Measurements from ENCODE around the gene JAZF1. TPM values are rescaled to one million over a fixed set of nuclear protein-coding genes. Genes with fewer than 3 reads are reported as not detected.

The JAZF1 gene
- total RNA-seq, 1 experiment from 2014 or later, result 9.1 TPM

DNA sequence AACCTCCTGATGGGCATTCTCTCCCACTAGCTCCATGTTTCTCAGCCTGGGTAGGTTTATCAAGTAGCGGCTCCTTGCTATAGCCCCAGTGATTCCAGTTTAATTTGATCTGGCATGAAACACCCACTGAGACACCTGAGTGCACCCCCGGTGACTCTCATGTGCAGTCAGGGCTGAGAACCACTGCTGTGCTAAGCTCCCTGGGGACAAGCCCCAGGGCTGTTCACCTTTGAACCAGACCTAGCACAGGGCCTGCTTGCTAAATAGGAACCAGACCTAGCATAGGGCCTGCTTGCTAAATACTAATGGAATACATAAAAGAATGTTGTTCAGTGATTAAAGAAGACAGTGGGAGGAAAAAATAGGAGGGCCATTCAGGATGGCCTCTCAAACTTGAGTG lies 167.6 kb downstream of the JAZF1 start:
- no peak overlapping the region for H3K4me3 Mint-ChIP-seq
- no peaks in the 10 kb centered on the region for H3K27me3 ChIP-seq (ENCODE audit: insufficient read depth, low read length)
- no peak overlapping the region for H3K56ac ChIP-seq (ENCODE audit: insufficient read length, low read depth, low read length)

More for the DNA sequence above, 167.6 kb downstream of the JAZF1 start:
- H3K9ac ChIP-seq (ENCODE audit: extremely low read depth, insufficient read length, low read length), result no peak overlapping the region
- Mint-ChIP-seq H3K36me3 (ENCODE audit: insufficient read depth in 1 of 3, low read depth in 3 of 3) (peaks cover 9 to 14% (median 11%) of the 10 kb centered on the region in 3 experiments), H3K4me1 (peaks cover 2 to 3% of the 10 kb centered on the region in 2 experiments; a peak in 2 of 4 replicates), H3K27me3 (ENCODE audit: low read depth) (no peaks in the 10 kb centered on the region), H3K9me3 (peaks cover 7 to 10% of the 10 kb centered on the region in 2 experiments), H3K27ac (peak overlapping the region in 1 of 3 experiments; percentile 40; a peak in 1 of 7 replicates)
- H2AFZ ChIP-seq (ENCODE audit: low read length), result no peak overlapping the region
- H2BK15ac ChIP-seq (ENCODE audit: low read depth, low read length), result no peak overlapping the region
- H3K23ac ChIP-seq (ENCODE audit: insufficient read length, low read depth, low read length), result no peak overlapping the region
- no peak for DNase-seq
- no peak overlapping the region for H3T11ph ChIP-seq (ENCODE audit: low read length)
- no peaks in the 10 kb centered on the region for H3K4me1 ChIP-seq (ENCODE audit: insufficient read depth, low read length)
- TF ChIP-seq, protein P1, sequence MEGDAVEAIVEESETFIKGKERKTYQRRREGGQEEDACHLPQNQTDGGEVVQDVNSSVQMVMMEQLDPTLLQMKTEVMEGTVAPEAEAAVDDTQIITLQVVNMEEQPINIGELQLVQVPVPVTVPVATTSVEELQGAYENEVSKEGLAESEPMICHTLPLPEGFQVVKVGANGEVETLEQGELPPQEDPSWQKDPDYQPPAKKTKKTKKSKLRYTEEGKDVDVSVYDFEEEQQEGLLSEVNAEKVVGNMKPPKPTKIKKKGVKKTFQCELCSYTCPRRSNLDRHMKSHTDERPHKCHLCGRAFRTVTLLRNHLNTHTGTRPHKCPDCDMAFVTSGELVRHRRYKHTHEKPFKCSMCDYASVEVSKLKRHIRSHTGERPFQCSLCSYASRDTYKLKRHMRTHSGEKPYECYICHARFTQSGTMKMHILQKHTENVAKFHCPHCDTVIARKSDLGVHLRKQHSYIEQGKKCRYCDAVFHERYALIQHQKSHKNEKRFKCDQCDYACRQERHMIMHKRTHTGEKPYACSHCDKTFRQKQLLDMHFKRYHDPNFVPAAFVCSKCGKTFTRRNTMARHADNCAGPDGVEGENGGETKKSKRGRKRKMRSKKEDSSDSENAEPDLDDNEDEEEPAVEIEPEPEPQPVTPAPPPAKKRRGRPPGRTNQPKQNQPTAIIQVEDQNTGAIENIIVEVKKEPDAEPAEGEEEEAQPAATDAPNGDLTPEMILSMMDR (conservative IDR thresholded peaks at IDR 0.05), result no peak
- H3K4ac ChIP-seq (ENCODE audit: low read depth, low read length), result no peak overlapping the region
- no CpG with 5 or more reads among the region's 2 CpGs for WGBS (ENCODE audit: extremely low coverage, insufficient read length, low lambda C conversion rate)
- no peak overlapping the region for H2AK5ac ChIP-seq (ENCODE audit: insufficient read length, low read length)
- no peaks in the 10 kb centered on the region for H3K79me1 ChIP-seq (ENCODE audit: insufficient read depth, low read depth, low read length, poor library complexity, severe bottlenecking)
- peaks cover 10% of the 10 kb centered on the region for H3K9me3 ChIP-seq (ENCODE audit: control insufficient read depth, low read depth, low read length)
- no peak overlapping the region for H3K14ac ChIP-seq (ENCODE audit: insufficient read depth, low read length)
- H3K18ac ChIP-seq (ENCODE audit: insufficient read length, low read depth, low read length), result no peak overlapping the region
- no peaks in the 10 kb centered on the region for H4K20me1 ChIP-seq (ENCODE audit: control insufficient read depth, insufficient read depth, insufficient read length)
- H4K91ac ChIP-seq (ENCODE audit: insufficient read length, low read depth, low read length), result no peak overlapping the region
- no peak overlapping the region for H3K4me2 ChIP-seq (ENCODE audit: insufficient read depth, insufficient read length, low read length)
- no peak overlapping the region for H4K5ac ChIP-seq (ENCODE audit: insufficient read length, low read depth, low read length)
- H2BK12ac ChIP-seq (ENCODE audit: insufficient read length, low read depth, low read length), result no peak overlapping the region
- no peaks in the 10 kb centered on the region for H3K23me2 ChIP-seq (ENCODE audit: insufficient read length, low read depth, low read length, poor library complexity, severe bottlenecking)
- H3K27ac ChIP-seq (ENCODE audit: insufficient read length, low read depth, low read length), result no peak overlapping the region
- no peaks in the 10 kb centered on the region for H3K79me2 ChIP-seq (ENCODE audit: insufficient read depth, low read length)
- no peak overlapping the region for H2BK120ac ChIP-seq (ENCODE audit: low read depth, low read length, poor library complexity, severe bottlenecking)
- H2BK5ac ChIP-seq (ENCODE audit: insufficient read length, low read length), result no peak overlapping the region
- no peak overlapping the region for H4K8ac ChIP-seq (replicated peaks; ENCODE audit: insufficient read length, low read depth, low read length)
- H2BK20ac ChIP-seq (ENCODE audit: low read depth, low read length, poor library complexity, severe bottlenecking), result no peak overlapping the region
